Tongue (tissue), 2 donors: ENCODE data around the gene PPP2R5C. TPM values are rescaled to one million over a fixed set of nuclear protein-coding genes. Genes with fewer than 3 reads are reported as not detected.
A peak's percentile ranks its signal among the peaks of the same experiment; 100 is the strongest.

Experiments used
- DNase-seq: peaks from one replicate; pipeline ENCODE4 v3.0.0-alpha.2; 2015
- total RNA-seq: library from RNA; depleted of rRNA; stranded (reverse); fragments of >200 nt; gene quantifications from one replicate; pipeline ENCODE4 v1.2.3, GENCODE V29; 2014

PPP2R5C gene
- total RNA-seq, 1 donor from 2014 or later, result 86.2 TPM

DNA sequence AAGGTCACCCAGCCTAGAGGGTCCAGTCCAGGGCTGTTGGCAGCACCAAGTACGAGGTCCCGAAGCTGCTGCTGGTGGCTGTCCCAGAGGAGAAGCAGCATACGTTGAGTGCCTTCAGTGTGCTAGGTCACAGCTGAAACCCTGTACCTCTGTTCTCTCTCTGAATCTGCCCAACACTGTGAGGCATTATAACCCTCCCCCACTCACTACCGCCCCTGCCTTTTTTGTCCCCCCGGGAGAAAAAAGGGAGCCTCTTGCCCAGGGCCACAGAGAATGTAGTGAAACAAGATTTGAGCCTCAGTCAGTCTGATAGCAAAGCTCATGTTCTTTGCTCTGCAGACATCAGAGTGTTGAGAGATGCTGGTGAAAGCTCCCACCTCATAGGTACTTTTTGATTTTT, 53.4 kb downstream of the PPP2R5C start:
- no peak for DNase-seq

DNA sequence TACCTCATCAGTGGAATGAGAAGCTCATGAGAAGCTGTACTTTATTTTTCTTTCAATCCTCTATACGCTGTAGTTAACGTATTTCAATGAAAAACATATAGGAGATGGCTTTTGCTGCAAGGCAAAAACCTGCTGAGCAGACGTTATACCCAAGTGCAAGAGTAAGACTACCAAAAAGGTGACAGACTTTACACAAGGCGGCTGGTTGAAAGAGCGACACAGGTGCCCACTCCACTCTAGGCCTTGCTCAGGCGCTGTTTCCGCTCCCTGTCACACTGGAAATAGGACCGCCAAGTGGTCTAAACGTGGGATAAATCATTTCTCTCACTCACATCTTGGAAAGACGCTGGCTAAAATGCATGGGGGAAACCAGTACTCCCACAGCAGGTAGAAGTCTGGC, 54.5 kb downstream of the PPP2R5C start:
- DNase-seq, result no peak

DNA sequence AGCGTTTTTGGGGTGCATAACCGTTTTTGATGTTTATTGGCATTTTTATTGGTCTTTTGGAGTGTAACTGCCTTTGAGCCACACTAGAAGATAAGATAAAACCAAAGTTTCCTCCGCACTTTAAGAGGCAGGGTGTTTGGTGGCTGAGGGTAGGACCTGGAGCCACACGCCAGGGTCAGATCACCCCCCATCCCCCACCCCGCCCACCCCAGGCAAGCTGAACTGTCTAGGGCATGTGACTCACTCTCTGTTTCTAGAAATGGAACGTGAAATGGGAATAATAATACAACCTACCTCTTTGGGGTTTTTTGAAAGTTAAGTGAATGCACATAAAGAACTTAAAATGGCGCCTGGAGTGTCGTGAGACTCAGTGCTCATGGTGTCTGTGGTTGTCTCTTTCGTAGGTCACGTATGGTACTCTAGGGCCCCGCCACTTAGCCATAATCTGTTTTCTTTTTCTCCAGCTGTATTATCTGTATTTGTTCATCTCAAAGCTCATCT, 56.0 kb downstream of the PPP2R5C start:
- DNase-seq, result no peak

DNA sequence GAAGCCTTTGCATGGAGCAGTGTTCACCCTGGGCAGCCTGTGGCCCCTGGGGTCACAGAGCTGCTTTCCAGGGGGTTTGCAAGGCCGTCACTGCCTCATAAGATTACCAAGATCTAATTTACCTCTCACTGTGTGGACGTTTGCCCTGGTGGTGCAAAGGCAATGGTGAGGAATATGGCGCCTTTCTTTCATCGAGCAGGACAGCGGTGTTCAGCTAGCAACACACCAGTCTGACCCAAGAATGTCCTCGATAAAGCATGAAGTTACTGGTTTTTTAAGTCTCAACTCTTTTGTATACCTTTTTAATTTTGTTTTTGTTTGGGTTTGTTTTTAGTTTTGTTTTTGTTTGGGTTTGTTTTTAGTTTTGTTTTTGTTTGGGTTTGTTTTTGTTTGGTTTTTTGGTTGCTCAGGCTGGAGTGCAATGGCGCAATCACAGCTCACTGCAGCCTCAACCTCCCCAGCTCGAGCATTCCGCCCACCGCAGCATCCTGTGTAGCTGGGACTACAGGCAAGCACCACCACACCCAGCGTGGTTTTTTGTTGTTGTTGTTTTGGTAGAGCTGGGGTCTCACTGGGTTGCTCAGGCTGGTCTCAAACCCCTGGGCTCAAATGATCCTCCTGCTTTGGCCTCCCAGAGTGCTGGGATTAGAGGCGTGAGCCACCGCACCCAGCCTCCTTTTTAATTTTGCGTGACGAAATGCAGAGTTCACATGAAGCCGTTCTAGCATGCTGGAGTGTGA, 57.9 kb downstream of the PPP2R5C start:
- DNase-seq, result no peak

DNA sequence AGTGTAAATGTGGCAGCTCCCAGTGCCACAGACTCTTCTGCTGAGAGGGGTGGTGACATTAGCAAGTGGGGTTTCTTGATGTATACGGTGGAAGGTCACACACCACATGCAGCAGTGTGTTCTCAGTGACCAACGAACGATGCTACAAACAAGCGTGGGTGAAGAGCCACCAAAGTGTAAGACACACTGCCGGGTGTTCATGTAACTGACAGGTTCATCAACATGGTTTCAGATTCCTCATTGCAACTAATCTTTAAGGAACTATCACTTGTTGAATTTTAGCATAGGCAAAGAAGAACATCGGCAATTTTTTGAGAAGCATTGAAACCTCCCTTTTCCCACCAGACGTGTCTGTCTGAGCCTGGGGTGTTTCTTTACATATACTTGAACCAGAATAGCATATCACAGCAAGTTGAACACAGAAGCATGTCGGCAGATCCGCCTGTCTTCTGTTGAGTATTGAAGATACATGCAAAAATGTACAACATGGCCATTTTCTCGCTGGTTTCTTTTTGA, 58.8 kb downstream of the PPP2R5C start:
- DNase-seq, result no peak

DNA sequence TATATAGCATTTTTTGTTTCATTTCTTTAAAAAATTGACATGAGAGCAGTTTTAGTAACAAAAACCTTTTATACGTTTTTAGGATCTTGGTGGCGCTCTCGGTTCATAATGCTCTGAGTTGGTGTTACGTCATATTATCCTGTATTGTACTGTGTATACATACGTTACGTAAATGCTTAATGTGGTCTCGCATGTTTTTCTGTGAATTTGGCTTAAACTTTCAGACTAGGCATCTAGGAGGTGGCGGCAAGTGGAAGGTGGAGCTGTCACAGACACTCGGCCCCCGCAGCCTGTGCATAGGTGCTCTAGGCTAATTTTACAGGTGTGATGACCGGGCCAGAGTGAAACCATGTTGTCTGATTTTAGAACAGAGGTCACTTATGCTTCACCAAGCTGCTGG, 60.0 kb downstream of the PPP2R5C start:
- DNase-seq, result no peak

DNA sequence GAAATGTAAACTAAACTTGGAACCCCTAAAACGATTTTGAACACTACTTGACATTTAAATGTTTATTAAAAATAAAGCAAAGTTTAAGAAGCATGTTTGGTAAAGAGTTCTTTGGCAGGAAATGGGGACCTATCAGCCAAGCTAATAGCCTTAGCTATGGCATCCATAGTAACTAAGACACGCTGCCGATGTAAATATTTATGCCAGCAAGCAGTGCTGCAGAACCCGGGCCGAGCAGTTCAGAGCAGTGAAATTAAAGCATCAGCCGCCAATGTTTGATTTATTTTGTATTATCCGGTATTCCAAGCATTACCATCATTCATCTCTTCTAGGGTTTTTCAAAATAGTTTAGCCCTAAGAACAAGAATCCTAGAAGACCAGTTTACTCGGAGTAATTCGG, 61.6 kb downstream of the PPP2R5C start:
- DNase-seq, result peak; percentile 52

DNA sequence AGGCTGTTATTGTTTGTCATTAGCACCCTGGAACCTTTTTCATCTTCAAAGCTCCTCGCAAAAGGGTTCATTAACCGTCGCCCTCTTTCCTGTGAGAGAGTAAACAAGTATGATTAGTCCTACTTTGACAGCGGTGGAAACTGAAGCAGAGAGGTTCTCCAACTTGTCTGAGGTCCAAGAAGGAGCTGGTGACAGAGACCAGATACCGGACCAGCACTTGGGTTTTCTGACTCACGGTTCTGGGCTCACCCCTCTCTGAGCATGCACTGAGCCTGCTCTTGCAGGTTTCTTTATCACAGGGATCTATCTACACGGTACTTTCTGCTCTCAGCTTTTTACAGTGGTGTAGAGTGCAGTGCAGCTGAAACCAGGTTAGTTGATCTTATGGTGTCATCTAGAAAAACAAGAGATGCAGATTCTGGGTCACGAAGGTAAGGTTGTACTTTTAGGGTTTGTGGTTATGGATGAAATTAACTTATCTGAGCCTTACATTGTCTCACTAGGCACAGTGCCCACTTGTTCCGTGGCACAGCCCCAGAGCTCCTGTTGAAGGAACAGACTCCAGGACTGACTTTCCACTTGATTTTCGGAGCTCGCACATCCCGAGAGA, 62.1 kb downstream of the PPP2R5C start:
- DNase-seq, result no peak

DNA sequence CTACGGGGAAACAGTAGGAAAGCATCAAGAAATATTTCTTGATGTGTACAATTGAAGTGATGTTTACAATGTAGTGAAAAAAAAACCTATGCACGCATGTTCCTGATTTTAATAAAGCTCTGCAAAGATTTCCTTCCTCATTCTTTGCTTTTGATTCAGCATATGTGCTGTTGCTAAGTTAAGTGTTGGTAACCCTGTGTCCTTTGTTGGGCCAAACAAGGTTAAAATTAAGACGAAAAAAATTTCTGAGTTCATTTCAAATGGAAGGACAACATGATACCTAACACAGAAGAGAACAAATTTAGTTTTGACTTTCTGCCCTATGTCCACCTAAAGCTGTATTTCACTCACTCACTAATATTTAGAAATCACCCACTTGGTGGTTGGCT, 62.8 kb downstream of the PPP2R5C start:
- DNase-seq, result no peak

DNA sequence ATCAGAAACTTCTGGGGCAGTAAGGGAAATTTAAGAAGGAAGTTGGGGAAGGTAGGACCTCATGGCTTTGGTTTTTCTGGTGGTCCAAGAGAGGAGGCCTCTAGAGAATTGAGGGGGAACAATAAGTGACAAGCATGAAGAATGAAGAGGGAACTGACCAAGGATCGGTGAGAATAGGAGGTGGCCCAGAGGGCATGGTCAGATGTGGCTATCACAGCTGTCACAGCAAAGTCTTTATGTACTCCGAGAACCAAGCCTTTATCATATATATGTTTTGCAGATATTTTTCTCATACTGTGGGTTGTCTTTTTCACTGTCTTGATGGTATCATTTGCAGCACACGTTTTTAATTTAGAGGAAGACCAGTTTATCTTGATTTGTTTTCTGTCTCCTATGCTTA, 64.3 kb downstream of the PPP2R5C start:
- DNase-seq, result no peak

DNA sequence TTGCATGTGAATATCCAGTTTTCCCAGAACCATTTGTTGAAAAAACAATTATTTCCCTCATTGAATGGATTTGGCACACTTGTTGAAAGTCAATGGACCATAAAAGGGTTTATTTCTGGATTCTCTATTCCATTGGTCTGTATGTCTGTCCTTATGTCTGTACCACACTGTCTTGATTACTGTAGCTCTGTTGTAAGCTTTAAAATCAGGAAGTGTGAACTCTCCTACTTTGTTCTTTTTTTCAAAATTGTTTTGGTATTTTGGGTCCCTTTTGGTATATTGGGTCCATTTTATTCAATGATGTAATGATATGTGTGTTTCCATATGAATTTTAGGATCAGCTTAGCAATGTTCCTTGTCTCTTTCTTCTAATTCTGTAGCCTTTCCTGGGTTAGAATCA, 64.8 kb downstream of the PPP2R5C start:
- DNase-seq, result no peak

DNA sequence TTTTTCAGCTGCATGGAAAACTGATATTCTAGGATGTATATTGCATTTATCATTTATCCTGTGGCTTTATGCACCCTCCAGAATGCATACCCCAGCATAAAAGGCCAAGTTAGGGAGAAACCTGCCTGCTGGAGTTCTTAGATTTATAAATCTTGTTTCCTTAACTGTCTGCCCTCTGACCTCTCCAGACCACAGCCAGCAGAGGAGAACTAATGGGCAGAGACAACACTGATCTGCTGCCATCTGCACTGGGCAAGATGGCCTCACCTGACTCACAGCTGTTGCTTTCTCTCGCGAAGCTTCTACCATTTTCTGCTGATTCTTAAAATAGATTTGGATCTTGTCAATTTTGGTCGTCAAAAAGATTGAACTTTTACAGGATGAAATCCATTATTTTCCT, 65.8 kb downstream of the PPP2R5C start:
- no peak for DNase-seq

DNA sequence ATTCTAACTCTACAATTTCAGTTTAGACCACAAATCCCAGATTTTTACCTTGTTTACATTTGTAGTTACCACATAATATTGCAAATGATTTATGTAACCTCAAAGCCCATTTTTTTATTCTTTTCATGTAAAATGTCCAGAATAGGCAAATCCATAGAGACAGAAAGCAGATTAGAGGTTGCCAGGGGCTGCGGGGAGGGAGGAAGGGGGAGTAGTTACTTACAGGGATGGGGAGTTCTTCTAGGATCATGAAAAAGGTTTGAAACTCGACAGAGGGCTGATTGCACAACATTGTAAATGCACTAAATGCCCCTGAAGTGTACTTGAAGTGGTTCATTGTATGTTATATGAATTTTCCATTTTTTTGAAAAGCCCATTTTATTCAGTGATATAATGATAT, 66.5 kb downstream of the PPP2R5C start:
- DNase-seq, result no peak

DNA sequence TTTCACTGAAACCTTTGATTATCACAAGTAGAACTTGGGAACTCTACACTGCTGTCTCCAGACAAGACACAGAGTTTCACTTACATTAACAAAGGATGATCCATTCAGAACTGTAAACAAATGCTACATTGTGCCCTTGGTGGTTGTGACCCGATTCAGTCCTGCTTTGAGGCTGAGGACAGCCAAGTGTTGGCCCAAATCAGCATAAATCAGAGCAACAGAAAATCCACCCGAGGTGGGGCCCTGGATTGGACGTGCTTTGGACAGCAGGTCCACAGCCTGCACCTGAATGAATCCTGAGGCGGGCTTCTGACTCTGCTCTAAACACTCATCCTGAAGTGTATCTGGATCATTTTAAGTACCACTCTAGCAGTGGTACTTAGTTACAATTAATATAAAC, 68.8 kb downstream of the PPP2R5C start:
- no peak for DNase-seq

DNA sequence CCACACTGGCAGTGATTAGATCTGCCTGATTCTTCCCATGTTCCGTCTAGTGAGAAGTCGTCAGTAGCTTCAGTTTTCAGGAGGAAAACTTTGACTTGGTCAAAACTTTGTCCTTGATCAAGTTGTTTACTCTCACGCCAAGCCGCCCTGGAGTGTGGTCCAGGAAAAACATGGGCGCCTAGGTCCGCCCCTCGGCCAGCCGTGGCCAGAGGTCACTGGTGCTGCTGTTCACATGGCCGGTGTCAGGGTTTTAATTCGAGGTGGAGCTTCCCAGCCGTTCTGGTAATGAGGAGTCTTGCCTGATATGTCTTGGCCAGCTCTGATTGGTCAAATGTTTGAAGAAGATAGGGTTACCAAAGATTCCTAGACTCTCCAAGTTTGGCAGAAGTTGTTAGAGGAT, 71.5 kb downstream of the PPP2R5C start:
- DNase-seq, result no peak

DNA sequence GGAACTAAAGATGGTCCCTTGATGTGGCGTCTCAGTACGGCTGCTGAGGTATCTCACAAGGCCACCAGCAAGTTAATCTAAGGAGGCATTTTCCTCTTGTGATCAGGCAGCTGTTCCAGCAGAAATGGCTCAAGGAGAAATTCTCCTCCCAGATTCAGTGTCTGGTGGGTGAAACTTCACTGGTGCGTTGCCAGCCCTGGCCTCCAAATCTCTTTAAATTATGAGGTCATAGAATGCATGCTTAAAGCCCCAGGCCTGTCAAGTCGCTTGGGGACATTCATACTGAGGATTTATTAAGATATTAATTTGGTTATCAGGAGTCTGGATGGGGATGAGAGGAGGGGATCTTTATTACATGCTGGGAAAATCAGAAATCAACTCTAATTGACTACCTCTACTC, 72.9 kb downstream of the PPP2R5C start:
- peak; percentile 15 for DNase-seq

DNA sequence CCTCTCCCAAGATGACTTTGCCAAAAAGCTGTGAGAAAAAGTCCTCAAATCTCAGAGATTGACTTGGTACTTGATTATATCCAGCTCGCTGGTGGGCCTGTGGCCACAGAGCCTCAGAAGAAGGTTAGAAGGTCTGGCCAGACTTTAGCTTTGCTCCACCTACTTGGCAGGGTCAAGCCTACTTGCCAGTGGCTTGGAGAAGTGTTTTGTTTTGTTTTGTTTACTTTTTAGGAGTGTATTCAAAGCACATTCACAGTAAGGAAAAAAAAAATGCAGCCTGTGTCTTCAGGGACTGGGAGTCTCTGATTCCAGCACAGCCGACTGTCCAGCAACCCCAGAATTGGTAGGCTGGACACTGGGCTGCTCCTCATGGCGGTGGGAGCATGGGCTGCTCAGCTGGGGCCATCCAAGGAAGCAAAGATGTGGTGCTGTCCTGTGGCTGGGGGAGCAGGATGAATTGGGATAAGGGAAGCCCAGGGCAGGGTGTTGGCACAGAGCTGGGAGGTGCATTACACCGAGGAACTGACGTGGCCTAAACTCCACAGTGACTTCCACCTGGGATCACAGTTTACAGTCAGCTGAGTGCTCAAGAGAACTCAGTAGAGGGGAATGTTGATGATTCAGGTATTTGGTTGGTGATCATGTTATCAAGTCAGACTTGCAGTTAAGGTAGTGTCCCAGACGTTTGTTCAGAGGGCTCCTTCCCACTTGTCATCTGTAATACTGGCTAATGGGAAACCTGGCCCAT, 73.5 kb downstream of the PPP2R5C start:
- no peak for DNase-seq

DNA sequence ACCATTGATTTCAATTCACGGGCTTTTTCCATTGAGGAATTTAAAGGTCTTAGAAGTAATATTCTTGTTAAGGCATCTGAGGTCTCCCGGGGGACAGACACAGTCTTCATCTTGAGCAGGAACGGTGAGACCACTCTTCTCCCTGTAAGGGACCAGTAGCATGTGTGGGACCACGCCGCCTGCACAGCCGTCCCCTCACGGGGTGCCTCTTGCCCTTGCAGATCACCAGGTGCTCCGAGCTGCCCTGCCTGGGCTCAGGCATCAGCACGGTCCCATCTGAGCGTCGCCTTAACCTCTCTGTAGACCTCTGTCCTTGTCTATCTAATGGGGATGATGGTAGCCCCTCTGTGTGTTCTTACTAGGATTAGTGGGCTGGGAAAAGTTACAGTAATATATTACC, 74.1 kb downstream of the PPP2R5C start:
- no peak for DNase-seq

DNA sequence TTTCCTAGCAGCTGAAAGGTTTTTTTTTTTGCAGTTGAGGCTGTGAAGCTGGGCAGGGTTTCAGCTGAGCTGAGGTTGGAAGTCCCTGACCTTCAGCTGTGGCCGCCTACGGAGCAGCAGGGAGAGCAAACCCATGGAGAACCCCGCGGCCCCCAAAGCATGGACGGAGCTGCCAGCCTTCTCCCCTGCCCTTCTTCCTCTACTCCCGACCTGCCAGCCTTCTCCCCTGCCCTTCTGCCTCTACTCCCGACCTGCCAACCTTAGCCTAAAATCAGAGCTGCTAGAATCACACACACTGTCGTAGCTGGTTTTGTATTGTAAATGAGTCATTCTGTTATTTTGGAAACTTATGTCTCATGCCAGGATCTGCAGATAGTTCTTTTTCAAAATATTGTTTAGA, 74.6 kb downstream of the PPP2R5C start:
- no peak for DNase-seq

DNA sequence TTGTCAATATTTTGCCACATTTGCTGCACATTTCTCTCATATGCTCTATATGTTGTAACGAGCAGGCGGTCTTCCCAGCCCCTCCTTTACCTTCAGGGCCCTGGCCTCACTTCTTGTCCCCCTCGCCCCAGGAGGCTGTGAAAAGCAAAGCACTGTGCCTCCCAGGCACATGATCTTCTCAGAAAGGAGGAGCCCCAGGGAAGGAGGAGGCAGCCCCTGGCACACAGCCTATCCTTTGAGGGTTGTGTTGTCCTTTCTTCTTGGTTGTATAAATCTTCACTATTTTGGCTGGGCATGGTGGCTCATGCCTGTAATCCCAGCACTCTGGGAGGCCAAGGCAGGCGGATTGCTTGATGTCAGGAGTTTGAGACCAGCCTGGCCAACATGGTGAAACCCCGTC, 77.0 kb downstream of the PPP2R5C start:
- no peak for DNase-seq

DNA sequence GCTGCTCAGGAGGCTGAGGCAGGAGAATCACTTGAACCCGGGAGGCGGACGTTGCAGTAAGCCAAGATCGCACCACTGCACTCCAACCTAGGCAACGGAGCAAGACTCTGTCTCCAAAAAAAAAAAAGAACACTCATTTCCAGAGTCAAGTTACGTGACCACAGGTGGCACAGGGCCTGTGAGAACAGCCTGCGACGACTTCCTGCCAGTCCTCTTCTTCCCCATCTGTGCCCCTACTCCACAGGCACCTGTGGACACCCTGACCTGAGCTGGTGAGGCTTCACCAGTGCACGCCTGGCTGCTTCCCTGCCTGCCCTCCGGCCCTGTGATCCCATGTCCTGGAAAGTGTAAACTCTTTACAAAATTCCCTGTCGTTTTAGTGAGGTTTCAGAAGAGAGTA, 77.7 kb downstream of the PPP2R5C start:
- no peak for DNase-seq

DNA sequence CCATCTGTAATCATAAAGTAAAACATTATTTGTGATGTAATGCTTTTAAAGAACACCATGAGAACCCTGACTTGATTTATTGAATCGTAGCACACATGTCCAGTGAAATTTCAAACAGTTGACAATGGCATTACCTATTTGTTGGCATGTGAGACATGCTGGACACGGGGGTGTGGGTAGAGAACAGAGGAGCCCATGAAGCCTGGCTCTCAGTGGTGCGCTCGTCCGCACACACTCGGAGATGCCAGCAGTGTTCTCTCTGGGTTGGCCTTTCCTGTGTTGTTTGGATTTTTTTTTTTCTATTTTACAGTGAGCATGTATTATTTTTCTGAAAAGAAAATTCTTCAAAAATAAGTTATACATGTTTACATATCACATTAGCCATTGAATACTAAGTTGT, 78.2 kb downstream of the PPP2R5C start:
- no peak for DNase-seq

DNA sequence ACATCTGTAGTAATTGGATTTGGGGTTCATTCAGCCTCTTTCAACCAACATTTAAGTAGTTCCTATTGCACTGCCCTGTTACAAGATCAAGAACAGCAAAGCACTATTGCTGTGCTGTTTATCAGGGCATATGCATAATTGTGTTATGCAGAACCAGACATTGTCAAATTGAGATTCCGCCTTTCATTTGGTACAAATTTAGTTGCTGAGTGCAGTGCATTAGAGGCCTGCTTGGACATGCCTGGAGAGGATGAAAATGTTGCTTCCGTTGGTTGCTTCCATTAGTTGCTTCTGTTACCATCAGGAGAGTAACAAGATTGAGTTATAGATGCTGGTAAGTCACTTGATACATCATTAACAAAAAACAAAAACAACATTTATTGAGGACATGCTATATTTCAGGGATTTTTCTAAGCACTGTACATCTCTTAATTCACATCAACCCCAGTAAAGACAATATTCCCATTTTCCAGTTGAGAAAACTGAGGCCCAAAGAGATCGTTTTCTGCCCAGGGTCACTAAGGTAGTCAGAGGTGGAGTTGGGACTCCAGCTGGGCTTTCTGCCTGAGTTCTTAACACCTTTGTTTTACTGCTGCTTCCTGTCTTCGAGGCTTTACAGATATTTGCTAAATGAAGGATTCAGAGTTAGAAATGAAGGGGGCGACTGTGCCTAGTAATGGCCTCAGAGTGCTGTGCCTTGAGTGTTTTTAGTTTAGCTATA, 79.3 kb downstream of the PPP2R5C start:
- DNase-seq, result no peak
